Natural killer cell treated with Interleukin-12 subunit alpha and Interleukin-12 subunit beta and Interleukin-15 and Interleukin-18, amount 100 ng/mL, for 72 hours (primary cell): Measurements from ENCODE around the gene PON1. TPM values are rescaled to one million over a fixed set of nuclear protein-coding genes. Genes with fewer than 3 reads are reported as not detected.
A peak's percentile ranks its signal among the peaks of the same experiment; 100 is the strongest.

Experiments
- ATAC-seq, 2 donors: fragments of 150-1000 bp; cut with Tn5 transposase in 1 of 2; sonication (Bioruptor Pico), chemical (Tn5 transposase) in 1 of 2; 2 replicates each; pipeline ENCODE4 v1.10.0; 2021
- DNase-seq: peaks from one replicate; pipeline ENCODE4 v3.0.0; 2022; ENCODE audit warnings: low spot score
- H3K27ac Mint-ChIP-seq, 2 donors: 1 replicate in 1 of 2; 2 replicates in 1 of 2; pipeline ENCODE4 v1.8.0; 2022; ENCODE audit warnings: mixed read lengths in 2 of 2, mild to moderate bottlenecking in 1 of 2, moderate library complexity in 1 of 2
- H3K27me3 Mint-ChIP-seq, 2 donors: 1 replicate in 1 of 2; 2 replicates in 1 of 2; pipeline ENCODE4 v1.8.0; 2022; ENCODE audit warnings: mixed read lengths in 2 of 2
- H3K36me3 Mint-ChIP-seq: one replicate; pipeline ENCODE4 v1.8.0; 2022; ENCODE audit warnings: mixed read lengths
- H3K4me1 Mint-ChIP-seq, 2 donors: 1 replicate in 1 of 2; 2 replicates in 1 of 2; pipeline ENCODE4 v1.8.0; 2022; ENCODE audit warnings: low read depth in 2 of 2, mixed read lengths in 2 of 2, mild to moderate bottlenecking in 1 of 2
- H3K4me3 Mint-ChIP-seq: one replicate; pipeline ENCODE4 v1.8.0; 2022; ENCODE audit warnings: mixed read lengths
- H3K9me3 Mint-ChIP-seq: 2 replicates; pipeline ENCODE4 v1.8.0; 2022; ENCODE audit warnings: mixed read lengths
- total RNA-seq, 2 donors: library from RNA; stranded (reverse); gene quantifications; one replicate each; pipeline ENCODE4 v1.2.3, GENCODE V29; 2022

Gene PON1
- total RNA-seq, 2 donors from 2014 or later: not detected

GRCh38 chr7:95304990-95305389, 19.3 kb downstream of the PON1 start:
- Mint-ChIP-seq H3K27me3 (peaks cover 20 to 21% of the 10 kb centered on the region in 2 donors), H3K27ac (no peak overlapping the region), H3K4me1 (no peaks in the 10 kb centered on the region), H3K9me3 (no peaks in the 10 kb centered on the region), H3K4me3 (no peak overlapping the region), H3K36me3 (no peaks in the 10 kb centered on the region)
- no peak for DNase-seq
- no peak for ATAC-seq

- Mint-ChIP-seq H3K9me3 (no peaks in the 10 kb centered on the region), H3K27ac (no peak overlapping the region), H3K36me3 (no peaks in the 10 kb centered on the region), H3K27me3 (peaks cover 17 to 20% of the 10 kb centered on the region in 2 donors), H3K4me1 (no peaks in the 10 kb centered on the region), H3K4me3 (no peak overlapping the region)
- DNase-seq (no peak), ATAC-seq (peak in 1 of 2 donors; percentile 36)
Measured at GRCh38 chr7:95303013-95303905, 21.1 kb downstream of the PON1 start.

GRCh38 chr7:95298091-95298490, 26.2 kb downstream of the PON1 start:
- no peak for ATAC-seq
- no peak for DNase-seq
- H3K27ac Mint-ChIP-seq: no peak overlapping the region
- peaks cover 0 to 10% of the 10 kb centered on the region in 2 donors for H3K27me3 Mint-ChIP-seq
- H3K9me3 Mint-ChIP-seq: no peaks in the 10 kb centered on the region
- no peaks in the 10 kb centered on the region for H3K36me3 Mint-ChIP-seq
- no peaks in the 10 kb centered on the region for H3K4me1 Mint-ChIP-seq
- H3K4me3 Mint-ChIP-seq: no peak overlapping the region

DNA sequence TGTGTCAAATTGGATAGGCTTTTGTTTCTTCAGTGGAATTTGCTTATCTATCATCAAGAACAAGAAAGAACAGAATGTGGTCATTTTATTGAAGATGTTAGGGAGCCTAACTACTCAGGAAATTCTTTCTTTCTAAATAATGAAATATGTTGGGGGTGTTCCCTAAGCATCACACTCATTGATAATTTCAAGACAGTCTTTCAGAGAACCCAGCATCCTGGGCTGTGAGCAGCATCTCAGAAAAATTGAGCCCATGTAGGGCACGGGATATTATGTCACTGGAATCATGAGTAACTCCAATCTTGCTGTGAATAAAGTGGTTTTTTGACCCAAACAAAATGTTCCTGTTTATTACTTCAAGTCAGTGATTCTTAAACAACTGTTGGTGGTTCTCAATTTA, 27.3 kb downstream of the PON1 start:
- no peaks in the 10 kb centered on the region for H3K9me3 Mint-ChIP-seq

DNA sequence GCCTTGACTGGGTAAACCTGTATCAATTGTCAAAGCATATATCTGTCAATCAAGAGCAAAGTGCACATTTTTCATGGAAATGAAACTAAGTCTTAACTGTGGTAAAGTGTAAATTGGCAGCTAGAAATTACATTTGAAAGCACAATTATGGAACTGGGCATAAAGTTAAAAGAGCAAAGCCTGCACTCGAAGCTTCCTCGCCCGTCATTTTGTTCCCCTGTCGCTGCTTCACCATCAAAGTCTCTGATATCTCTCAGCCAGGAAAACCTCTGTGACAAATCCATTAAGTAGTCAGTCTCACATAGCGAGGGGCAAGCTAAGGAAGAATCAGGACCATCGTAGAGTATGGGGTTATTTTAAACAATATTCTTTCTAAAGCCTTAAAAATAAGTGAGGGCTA, 27.9 kb downstream of the PON1 start:
- no peak for DNase-seq
- H3K4me1 Mint-ChIP-seq: no peaks in the 10 kb centered on the region
- no peak overlapping the region for H3K27ac Mint-ChIP-seq
- no peaks in the 10 kb centered on the region for H3K9me3 Mint-ChIP-seq
- H3K27me3 Mint-ChIP-seq: peaks cover 0 to 7% of the 10 kb centered on the region in 2 donors
- no peaks in the 10 kb centered on the region for H3K36me3 Mint-ChIP-seq
- no peak for ATAC-seq
- no peak overlapping the region for H3K4me3 Mint-ChIP-seq

More for the DNA sequence above, 27.3 kb downstream of the PON1 start:
- Mint-ChIP-seq H3K27ac (no peak overlapping the region), H3K27me3 (peaks cover 0 to 7% of the 10 kb centered on the region in 2 donors), H3K4me3 (no peak overlapping the region), H3K36me3 (no peaks in the 10 kb centered on the region), H3K4me1 (no peaks in the 10 kb centered on the region)
- DNase-seq: no peak
- ATAC-seq: no peak

GRCh38 chr7:95295397-95295796, 28.9 kb downstream of the PON1 start:
- no peak for ATAC-seq
- peaks cover 0 to 4% of the 10 kb centered on the region in 2 donors for H3K27me3 Mint-ChIP-seq
- no peaks in the 10 kb centered on the region for H3K36me3 Mint-ChIP-seq
- no peaks in the 10 kb centered on the region for H3K9me3 Mint-ChIP-seq
- H3K4me1 Mint-ChIP-seq: peaks cover 3% of the 10 kb centered on the region in 2 donors
- no peak overlapping the region for H3K27ac Mint-ChIP-seq
- DNase-seq: no peak
- H3K4me3 Mint-ChIP-seq: no peak overlapping the region

DNA sequence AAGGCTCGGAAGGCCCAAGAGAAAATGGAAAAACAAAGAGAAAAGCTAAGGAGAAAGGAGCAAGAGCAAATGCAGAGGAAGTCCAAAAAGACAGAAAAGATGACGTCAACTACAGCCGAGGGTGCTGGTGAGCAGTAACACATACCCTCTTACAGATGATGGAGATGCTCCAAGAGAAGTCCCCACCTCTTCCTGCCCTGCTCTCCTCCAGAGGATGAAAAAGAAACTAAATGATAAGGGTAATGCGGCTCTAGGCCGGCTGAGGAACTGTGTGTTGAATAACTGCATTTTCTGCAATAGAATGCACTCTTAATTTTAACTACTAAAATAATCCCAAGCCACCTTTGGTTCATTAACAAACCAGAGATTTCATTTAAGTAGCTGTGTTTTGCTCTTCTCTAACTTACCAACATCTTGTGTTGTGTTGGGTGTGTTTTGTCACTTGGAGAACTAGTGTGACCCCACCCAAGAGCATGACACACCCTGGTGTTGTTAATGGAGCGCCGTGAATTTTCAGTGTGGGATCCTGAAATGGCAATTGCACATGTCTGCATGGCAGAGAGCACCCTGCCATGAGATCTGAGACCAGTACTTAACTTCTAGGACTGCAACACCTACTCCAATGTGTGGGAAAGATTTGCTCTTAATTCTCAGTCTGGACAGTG, 34.0 kb downstream of the PON1 start:
- Mint-ChIP-seq H3K27ac (no peak overlapping the region), H3K9me3 (peaks cover 3% of the 10 kb centered on the region), H3K4me1 (peaks cover 4 to 7% of the 10 kb centered on the region in 2 donors), H3K36me3 (no peaks in the 10 kb centered on the region), H3K4me3 (no peak overlapping the region), H3K27me3 (peaks cover 8 to 26% of the 10 kb centered on the region in 2 donors)
- DNase-seq: no peak
- ATAC-seq: no peak

DNA sequence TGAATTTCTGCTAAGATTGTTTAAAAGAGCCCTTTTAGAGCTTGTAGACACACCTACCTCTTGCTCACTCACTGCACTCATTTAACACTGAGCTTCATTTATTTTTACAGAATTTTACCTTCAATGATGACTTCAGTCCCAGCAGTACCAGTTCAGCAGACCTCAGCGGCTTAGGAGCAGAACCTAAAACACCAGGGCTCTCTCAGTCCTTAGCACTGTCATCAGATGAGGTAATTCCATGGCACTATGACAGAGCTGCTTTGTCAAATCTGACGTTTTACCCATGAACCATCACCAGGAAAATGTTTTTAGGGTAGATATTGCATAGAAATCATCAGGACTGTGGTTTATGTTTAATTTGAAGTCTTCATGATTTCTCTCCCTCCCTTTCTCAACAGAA, 38.2 kb downstream of the PON1 start:
- Mint-ChIP-seq H3K27ac (no peak overlapping the region), H3K9me3 (peaks cover 3% of the 10 kb centered on the region), H3K4me1 (peaks cover 4 to 7% of the 10 kb centered on the region in 2 donors), H3K4me3 (no peak overlapping the region), H3K36me3 (no peaks in the 10 kb centered on the region), H3K27me3 (peaks cover 8 to 26% of the 10 kb centered on the region in 2 donors)
- no peak for ATAC-seq
- no peak for DNase-seq

DNA sequence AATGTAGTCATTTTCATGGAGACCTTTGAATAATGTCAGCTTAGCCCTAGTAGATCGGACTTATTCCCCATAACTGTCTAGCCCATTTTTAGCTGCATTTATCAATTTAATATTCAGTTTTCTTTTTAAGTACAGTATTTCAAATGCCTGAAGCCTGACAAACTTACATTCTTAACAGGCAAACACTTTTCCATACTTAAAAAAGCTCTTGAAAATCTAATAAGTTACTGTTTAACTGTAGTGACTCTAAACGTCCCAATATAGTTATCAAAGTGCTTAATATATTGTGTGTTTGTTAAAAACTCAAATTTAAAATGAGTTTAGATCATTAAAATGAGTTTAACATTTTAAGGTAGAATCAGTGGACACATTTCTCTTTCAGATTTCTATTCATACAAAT, 44.9 kb downstream of the PON1 start:
- Mint-ChIP-seq H3K36me3 (no peaks in the 10 kb centered on the region), H3K4me1 (no peaks in the 10 kb centered on the region), H3K27ac (no peak overlapping the region), H3K27me3 (peaks cover 3 to 6% of the 10 kb centered on the region in 2 donors), H3K4me3 (no peak overlapping the region), H3K9me3 (no peaks in the 10 kb centered on the region)
- ATAC-seq (no peak), DNase-seq (no peak)

DNA sequence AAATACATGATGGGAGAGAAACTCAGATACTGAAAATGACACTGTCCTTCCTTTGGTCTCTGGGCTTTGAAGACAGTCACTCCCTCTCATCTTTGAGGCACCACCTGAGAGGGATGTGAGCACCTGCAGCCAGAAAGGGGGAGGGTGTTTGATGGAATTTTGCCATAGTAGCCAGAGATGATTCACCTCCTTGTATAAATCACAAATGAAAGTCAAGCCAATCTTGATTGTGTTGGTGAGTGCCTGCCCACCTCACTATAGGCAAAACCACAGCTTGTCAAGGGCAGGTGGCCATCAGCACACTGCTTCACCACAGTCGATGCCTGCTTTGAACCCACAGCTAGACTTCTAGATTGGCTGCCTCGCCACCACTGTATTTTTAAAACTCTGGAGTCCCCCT, 48.2 kb downstream of the PON1 start:
- H3K36me3 Mint-ChIP-seq: no peaks in the 10 kb centered on the region
- no peaks in the 10 kb centered on the region for H3K9me3 Mint-ChIP-seq
- H3K4me1 Mint-ChIP-seq: no peaks in the 10 kb centered on the region
- ATAC-seq (no peak), DNase-seq (no peak)
- H3K27ac Mint-ChIP-seq: no peak overlapping the region
- peaks cover 5 to 11% of the 10 kb centered on the region in 2 donors for H3K27me3 Mint-ChIP-seq
- H3K4me3 Mint-ChIP-seq: no peak overlapping the region

DNA sequence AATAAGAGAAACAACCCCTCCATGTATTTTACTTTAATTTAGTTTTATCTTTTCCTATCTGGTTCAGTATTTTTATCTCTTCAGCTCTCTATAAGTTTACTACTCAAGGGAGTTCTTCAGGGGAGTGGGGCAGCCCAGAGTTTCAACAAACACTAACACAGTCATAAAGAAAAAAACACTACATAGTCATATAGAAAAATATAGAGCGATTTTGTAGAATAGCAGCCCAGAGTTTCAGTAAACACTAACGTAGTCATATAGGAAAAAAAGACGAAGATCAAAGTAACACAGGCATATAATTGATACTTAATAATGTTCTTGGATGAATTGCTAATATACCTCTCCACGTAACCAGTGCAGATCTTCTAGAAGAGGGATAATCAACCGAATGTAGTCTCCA, 54.7 kb downstream of the PON1 start:
- peaks cover 2 to 20% of the 10 kb centered on the region in 2 donors for H3K27me3 Mint-ChIP-seq
- no peaks in the 10 kb centered on the region for H3K36me3 Mint-ChIP-seq
- H3K4me1 Mint-ChIP-seq: no peaks in the 10 kb centered on the region
- ATAC-seq: peak in 1 of 2 donors; percentile 62
- DNase-seq: no peak
- no peak overlapping the region for H3K27ac Mint-ChIP-seq
- no peak overlapping the region for H3K4me3 Mint-ChIP-seq
- H3K9me3 Mint-ChIP-seq: no peaks in the 10 kb centered on the region

- Mint-ChIP-seq H3K27ac (no peak overlapping the region), H3K27me3 (peaks cover 2 to 20% of the 10 kb centered on the region in 2 donors), H3K4me1 (no peaks in the 10 kb centered on the region), H3K4me3 (no peak overlapping the region), H3K36me3 (no peaks in the 10 kb centered on the region), H3K9me3 (no peaks in the 10 kb centered on the region)
- ATAC-seq (no peak), DNase-seq (no peak)
Measured at GRCh38 chr7:95267754-95268153, 56.6 kb downstream of the PON1 start.

GRCh38 chr7:95265634-95266033, 58.7 kb downstream of the PON1 start:
- Mint-ChIP-seq H3K4me1 (no peaks in the 10 kb centered on the region), H3K4me3 (no peak overlapping the region), H3K27me3 (peaks cover 0 to 11% of the 10 kb centered on the region in 2 donors), H3K9me3 (no peaks in the 10 kb centered on the region), H3K36me3 (no peaks in the 10 kb centered on the region), H3K27ac (no peak overlapping the region)
- DNase-seq (no peak), ATAC-seq (no peak)

DNA sequence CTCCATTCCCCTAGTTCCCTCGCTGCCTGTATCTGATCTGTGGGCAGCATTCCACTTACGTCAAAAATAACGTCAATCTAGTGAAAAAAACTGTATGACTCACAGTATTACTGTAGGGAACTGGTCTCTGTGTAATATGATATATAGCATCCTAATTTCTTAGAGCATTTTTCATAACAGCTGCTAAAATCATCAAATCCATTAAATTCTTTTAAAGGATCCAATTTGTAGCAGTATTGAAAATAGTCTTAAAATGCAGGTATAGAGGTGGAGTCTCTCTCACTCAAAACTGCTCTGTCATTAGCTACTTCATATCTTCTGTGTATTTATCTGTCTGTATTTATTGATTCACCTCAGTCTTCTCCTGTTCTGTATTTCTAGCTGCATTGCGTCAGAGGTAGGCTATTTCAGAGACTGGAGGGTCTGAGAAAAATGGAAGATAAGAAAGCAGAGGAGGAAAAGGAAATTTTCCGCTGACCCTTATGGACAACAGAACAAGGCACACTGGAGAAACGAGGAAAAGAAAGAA, 59.9 kb downstream of the PON1 start:
- peaks cover 0 to 9% of the 10 kb centered on the region in 2 donors for H3K27me3 Mint-ChIP-seq
- H3K4me3 Mint-ChIP-seq: no peak overlapping the region
- ATAC-seq (no peak), DNase-seq (no peak)
- H3K9me3 Mint-ChIP-seq: no peaks in the 10 kb centered on the region
- H3K4me1 Mint-ChIP-seq: no peaks in the 10 kb centered on the region
- no peaks in the 10 kb centered on the region for H3K36me3 Mint-ChIP-seq
- no peak overlapping the region for H3K27ac Mint-ChIP-seq
